Measurements from ENCODE around the gene PPP2R3A.
"Not testable (repeated sequence)": the region's sequence is repeated elsewhere in the genome, so short reads cannot be mapped to it uniquely, and the experiment has no call there.

PPP2R3A gene

DNA sequence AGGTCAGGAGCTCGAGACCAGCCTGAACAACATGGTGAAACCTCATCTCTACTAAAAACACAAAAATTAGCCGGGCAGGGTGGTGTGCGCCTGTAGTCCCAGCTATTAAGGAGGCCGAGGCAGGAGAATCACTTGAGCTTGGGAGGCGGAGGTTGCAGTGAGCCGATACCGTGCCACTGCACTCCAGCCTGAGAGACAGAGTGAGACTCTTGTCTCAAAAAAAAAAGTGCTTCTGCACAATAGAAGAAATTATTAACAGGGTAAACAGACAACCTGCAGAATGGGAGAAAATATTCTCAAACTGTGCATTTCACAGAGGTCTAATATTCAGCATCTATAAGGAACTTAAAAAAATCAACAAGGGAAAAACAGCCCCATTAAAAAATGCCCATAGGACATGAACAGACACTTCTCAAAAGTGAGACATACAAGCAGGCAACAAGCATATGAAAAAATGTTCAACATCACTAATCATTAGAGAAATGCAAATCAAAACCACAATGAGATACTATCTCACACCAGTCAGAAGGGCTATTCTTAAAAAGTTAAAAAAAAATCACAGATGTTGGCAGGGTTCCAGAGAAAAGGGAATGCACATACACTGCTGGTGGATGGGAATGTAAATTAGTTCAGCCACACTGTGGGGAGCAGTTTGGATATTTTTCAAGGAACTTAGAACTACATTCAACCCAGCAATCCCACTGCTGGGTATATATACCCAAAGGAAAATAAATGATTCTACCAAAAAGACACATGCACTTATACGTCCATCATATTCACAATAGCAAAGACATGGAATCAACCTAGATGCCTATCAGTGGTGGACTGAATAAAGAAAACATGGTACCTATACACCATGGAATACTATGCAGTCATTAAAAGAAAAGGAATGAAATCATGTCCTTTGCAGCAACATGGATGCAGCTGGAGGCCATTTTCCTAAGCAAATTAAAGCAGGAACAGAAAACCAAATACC lies 155.1 kb downstream of the PPP2R3A start:
- TF ChIP-seq, protein P1, sequence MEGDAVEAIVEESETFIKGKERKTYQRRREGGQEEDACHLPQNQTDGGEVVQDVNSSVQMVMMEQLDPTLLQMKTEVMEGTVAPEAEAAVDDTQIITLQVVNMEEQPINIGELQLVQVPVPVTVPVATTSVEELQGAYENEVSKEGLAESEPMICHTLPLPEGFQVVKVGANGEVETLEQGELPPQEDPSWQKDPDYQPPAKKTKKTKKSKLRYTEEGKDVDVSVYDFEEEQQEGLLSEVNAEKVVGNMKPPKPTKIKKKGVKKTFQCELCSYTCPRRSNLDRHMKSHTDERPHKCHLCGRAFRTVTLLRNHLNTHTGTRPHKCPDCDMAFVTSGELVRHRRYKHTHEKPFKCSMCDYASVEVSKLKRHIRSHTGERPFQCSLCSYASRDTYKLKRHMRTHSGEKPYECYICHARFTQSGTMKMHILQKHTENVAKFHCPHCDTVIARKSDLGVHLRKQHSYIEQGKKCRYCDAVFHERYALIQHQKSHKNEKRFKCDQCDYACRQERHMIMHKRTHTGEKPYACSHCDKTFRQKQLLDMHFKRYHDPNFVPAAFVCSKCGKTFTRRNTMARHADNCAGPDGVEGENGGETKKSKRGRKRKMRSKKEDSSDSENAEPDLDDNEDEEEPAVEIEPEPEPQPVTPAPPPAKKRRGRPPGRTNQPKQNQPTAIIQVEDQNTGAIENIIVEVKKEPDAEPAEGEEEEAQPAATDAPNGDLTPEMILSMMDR (IDR thresholded peaks at IDR 0.05; ENCODE audit: borderline replicate concordance, insufficient read depth, low read depth, low read length), result no peak
- H3K4me3 ChIP-seq (ENCODE audit: low read depth, low read length), result no peak overlapping the region

DNA sequence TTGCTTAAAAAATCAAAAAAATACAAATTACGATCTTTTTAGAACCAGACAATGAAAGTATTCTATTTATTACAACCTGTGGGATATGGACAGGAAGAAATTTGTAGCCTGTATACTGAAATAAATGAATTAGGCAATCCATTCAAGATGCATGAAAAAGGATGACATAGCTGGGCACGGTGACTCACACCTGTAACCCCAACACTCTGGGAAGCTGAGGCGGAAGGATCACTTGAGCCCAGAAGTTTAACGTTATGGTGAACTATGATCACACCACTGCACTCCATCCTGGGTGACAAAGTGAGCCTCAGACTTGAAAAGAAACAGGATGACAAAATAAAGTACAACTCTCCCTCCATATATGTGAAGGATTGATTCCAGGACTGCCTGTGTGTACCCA lies 156.5 kb downstream of the PPP2R3A start:
- no peak overlapping the region for H3K4me3 ChIP-seq (ENCODE audit: low read depth, low read length)
- TF ChIP-seq, protein P1 (IDR thresholded peaks at IDR 0.05; ENCODE audit: borderline replicate concordance, insufficient read depth, low read depth, low read length), result no peak

DNA sequence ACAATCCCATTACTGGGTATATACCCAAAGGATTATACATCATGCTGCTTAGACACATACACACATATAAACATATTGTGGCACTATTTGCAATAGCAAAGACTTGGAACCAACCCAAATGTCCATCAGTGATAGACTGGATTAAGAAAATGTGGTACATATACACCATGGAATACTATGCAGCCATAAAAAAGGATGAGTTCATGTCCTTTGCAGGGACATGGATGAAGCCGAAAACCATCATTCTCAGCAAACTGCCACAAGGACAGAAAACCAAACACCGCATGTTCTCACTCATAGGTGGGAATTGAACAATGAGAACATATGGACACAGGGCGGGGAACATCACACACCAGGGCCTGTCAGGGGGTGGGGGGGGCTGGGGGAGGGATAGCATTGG lies 166.1 kb downstream of the PPP2R3A start:
- H3K4me3 ChIP-seq (ENCODE audit: low read depth, low read length), result not testable (repeated sequence)

DNA sequence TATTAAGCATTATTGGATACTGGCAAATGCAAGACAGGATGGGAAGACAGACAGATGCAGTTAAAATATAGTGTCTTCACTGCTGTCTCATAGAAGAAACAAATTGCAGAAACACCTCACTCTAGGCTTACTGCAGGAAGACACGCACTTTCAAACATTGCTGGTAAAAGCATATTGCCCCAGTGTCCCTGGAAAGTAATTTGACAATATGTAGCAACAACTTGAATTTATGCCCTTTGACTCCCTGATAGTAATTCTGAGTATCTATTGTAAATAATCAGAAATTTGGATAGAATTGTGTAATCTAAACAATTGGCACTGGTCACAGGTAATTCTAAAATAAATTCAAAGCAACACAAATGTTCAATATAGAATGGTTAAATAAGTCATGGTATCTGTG lies 168.6 kb downstream of the PPP2R3A start:
- H3K4me3 ChIP-seq (ENCODE audit: low read depth, low read length), result no peak overlapping the region
- TF ChIP-seq, protein P1 (IDR thresholded peaks at IDR 0.05; ENCODE audit: borderline replicate concordance, insufficient read depth, low read depth, low read length), result no peak

DNA sequence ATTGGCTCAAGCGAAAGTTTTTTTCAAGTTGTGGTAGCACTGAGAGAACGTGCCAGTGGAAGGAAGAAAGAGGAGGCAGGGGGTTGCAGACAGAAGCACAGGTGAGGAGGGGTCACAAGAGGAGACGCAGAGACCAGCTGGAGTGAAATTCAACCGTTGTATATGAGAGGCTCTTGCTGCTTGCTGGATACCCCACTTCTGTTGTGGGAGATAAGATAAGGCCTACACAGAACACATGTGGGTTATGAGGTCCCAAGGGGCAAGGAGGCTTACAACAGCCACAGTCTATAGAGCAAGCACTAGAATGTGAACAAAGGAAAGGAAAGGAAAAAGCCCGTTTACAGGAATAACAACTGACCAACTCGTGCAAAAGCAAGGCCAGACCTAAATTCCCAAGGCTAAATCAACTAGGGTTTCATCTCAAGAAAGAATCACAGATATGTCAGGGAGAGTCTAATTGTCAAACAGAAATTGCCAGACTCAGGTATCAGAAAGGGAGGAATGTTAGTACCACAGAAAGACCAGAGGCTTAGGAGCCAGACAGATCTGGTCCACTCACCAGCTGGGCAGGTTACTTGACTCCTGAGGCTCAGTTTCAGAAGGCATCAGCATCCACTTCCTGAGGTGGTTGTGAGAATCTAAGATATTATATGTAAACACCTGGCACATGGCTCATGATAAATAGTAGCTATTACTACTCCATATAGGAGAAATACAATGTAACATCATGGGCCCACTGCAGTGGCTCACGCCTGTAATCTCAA lies 169.7 kb downstream of the PPP2R3A start:
- TF ChIP-seq, protein P1 (IDR thresholded peaks at IDR 0.05; ENCODE audit: borderline replicate concordance, insufficient read depth, low read depth, low read length), result no peak
- no peak overlapping the region for H3K4me3 ChIP-seq (ENCODE audit: low read depth, low read length)

DNA sequence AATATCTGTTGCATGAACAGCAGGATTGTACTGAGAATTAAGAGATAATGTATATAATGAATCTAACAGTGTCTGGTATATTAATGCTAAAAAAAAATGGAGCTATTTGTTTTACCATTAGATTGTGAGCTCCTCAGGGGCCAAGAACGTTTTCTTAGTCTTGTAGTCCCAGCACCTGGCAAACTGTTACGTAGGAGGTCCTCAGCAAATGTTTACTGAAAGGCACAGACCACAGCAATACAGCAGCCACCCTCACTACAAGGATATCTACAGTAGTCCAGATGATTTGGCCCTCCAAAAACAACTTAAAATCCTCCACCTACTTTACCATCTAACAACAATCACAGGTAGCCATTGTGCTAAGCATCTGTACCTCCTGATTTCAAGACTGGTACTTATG lies 170.9 kb downstream of the PPP2R3A start:
- no peak overlapping the region for H3K4me3 ChIP-seq (ENCODE audit: low read depth, low read length)
- TF ChIP-seq, protein P1 (IDR thresholded peaks at IDR 0.05; ENCODE audit: borderline replicate concordance, insufficient read depth, low read depth, low read length), result no peak

DNA sequence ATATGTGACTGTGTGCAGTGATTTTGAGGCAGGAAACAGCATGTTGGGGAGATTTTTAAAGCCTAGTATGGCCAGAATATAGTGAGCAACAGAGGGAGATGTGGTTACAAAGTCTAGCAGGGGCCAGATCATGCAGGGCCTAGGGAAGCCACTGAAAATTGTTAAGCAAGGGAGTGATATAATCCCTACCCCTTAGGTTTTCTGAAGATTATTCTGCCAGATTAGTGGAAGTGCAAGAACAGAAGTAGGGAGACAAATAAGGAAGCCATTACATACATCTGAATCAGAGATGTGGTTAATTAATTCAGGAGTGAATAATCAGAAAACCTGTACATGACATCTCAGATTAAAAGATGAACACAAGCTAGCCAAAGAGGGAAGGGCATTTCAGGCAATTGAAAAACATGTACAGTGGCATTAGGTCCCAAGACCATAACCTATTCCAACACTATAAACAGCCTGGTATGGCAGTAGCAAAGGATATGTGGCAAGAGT lies 175.8 kb downstream of the PPP2R3A start:
- TF ChIP-seq, protein P1 (IDR thresholded peaks at IDR 0.05; ENCODE audit: borderline replicate concordance, insufficient read depth, low read depth, low read length), result no peak
- no peak overlapping the region for H3K4me3 ChIP-seq (ENCODE audit: low read depth, low read length)
